Non-pigmented ciliary epithelial cell (primary cell): ENCODE results near the gene RAB30.
A peak's percentile ranks its signal among the peaks of the same experiment; 100 is the strongest.

Source experiments
- DNase-seq: peaks from one replicate; pipeline ENCODE4 v3.0.0-alpha.2; 2010; ENCODE audit warnings: low read depth

Gene RAB30

GRCh38 chr11:83070731-83071566 is 748 bp downstream of the RAB30 start:
- no peak for DNase-seq

GRCh38 chr11:83070044-83070701 is 1.5 kb downstream of the RAB30 start:
- no peak for DNase-seq

- no peak for DNase-seq
These were observed 2.2 kb downstream of the RAB30 start for GRCh38 chr11:83069441-83070043.

- no peak for DNase-seq
These were observed 3.1 kb downstream of the RAB30 start for GRCh38 chr11:83068568-83068967.

GRCh38 chr11:83064011-83064410 is 7.7 kb downstream of the RAB30 start:
- DNase-seq, result no peak

- DNase-seq, result no peak
These were observed 8.5 kb downstream of the RAB30 start for GRCh38 chr11:83063073-83063754.

- DNase-seq, result no peak
These were observed 9.8 kb downstream of the RAB30 start for GRCh38 chr11:83061883-83062282.

GRCh38 chr11:83060965-83061364 is 10.7 kb downstream of the RAB30 start:
- no peak for DNase-seq

- DNase-seq, result no peak
These were observed 14.0 kb downstream of the RAB30 start for GRCh38 chr11:83057721-83058120.

GRCh38 chr11:83056611-83057010 is 15.1 kb downstream of the RAB30 start:
- no peak for DNase-seq

- no peak for DNase-seq
These were observed 15.5 kb downstream of the RAB30 start for GRCh38 chr11:83056204-83056603.

- DNase-seq, result no peak
These were observed 16.8 kb downstream of the RAB30 start for GRCh38 chr11:83054904-83055380.

GRCh38 chr11:83054001-83054400 is 17.7 kb downstream of the RAB30 start:
- DNase-seq, result no peak

GRCh38 chr11:83051760-83052671 is 19.7 kb downstream of the RAB30 start:
- peak; percentile 68 for DNase-seq

GRCh38 chr11:83047515-83048225 is 24.0 kb downstream of the RAB30 start:
- DNase-seq, result no peak

- DNase-seq, result no peak
These were observed 25.0 kb downstream of the RAB30 start for GRCh38 chr11:83046621-83047172.

- peak; percentile 65 for DNase-seq
These were observed 26.6 kb downstream of the RAB30 start for GRCh38 chr11:83044958-83045712.

GRCh38 chr11:83042964-83043711 is 28.6 kb downstream of the RAB30 start:
- no peak for DNase-seq

GRCh38 chr11:83041126-83041525 is 30.6 kb downstream of the RAB30 start:
- no peak for DNase-seq
